WTC11 (cell line): ENCODE data around the gene PTK6. TPM values are rescaled to one million over a fixed set of nuclear protein-coding genes. Genes with fewer than 3 reads are reported as not detected.

Source experiments
- ATAC-seq: fragments of 200-7000 bp; cut with Tn5 transposase; 2 replicates; pipeline ENCODE4 v1.10.0; 2021; ENCODE audit warnings: mild to moderate bottlenecking, moderate library complexity
- CTCF ChIA-PET: fragments of 300-600 bp; sonication (Branson Sonifier 250); formaldehyde crosslinking; loops from one replicate; lab custom pipeline; 2021; ENCODE audit warnings: antibody characterized with exemption; lab: Charles Lee
- POLR2A ChIA-PET: fragments of 350-600 bp; sonication (Branson Sonifier 250); formaldehyde crosslinking; loops from one replicate; lab custom pipeline; 2021; ENCODE audit warnings: antibody characterized with exemption; lab: Charles Lee
- DNase-seq: peaks from one replicate; pipeline ENCODE4 v3.0.0; 2021; ENCODE audit warnings: low spot score
- H3K27ac Mint-ChIP-seq: 2 replicates; pipeline ENCODE4 v1.8.0; 2021; ENCODE audit warnings: mixed read lengths
- H3K27me3 Mint-ChIP-seq: 2 replicates; pipeline ENCODE4 v1.8.0; 2021; ENCODE audit warnings: low read depth, mild to moderate bottlenecking, moderate library complexity, mixed read lengths
- H3K36me3 Mint-ChIP-seq: 2 replicates; pipeline ENCODE4 v1.8.0; 2021; ENCODE audit warnings: mixed read lengths
- H3K4me1 Mint-ChIP-seq: 2 replicates; pipeline ENCODE4 v1.8.0; 2022; ENCODE audit warnings: mixed read lengths
- H3K4me3 Mint-ChIP-seq: 2 replicates; pipeline ENCODE4 v1.8.0; 2021; ENCODE audit warnings: mild to moderate bottlenecking, moderate library complexity, mixed read lengths
- H3K9me3 Mint-ChIP-seq: 2 replicates; pipeline ENCODE4 v1.8.0; 2021; ENCODE audit warnings: mixed read lengths
- CTCF ChIP-seq: fragments of 200-600 bp; IDR thresholded peaks from 2 replicates; pipeline ENCODE4 v1.8.0; 2022; ENCODE audit warnings: antibody characterized with exemption
- E2F4 ChIP-seq: sonication (generic); formaldehyde crosslinking; IDR thresholded peaks from 2 replicates; pipeline ENCODE4 v1.8.1; 2022; ENCODE audit warnings: low read depth, mild to moderate bottlenecking, moderate library complexity, missing genetic modification reagents, borderline replicate concordance
- E2F5 ChIP-seq: sonication (generic); formaldehyde crosslinking; IDR thresholded peaks from 2 replicates; pipeline ENCODE4 v1.8.1; 2022; ENCODE audit warnings: mild to moderate bottlenecking, moderate library complexity, missing genetic modification reagents
- GTF2I ChIP-seq: fragments of 250-450 bp; sonication (Bioruptor Pico); conservative IDR thresholded peaks from 2 replicates; pipeline ENCODE4 v1.4.0; 2021; ENCODE audit warnings: mild to moderate bottlenecking
- KAT7 ChIP-seq: sonication (generic); formaldehyde crosslinking; IDR thresholded peaks from 2 replicates; pipeline ENCODE4 v1.8.1; 2023; ENCODE audit warnings: missing genetic modification reagents, mild to moderate bottlenecking, borderline replicate concordance
- NFATC4 ChIP-seq: fragments of 250-450 bp; sonication (Bioruptor Pico); IDR thresholded peaks from 2 replicates; pipeline ENCODE4 v1.9.0; 2021; ENCODE audit warnings: mild to moderate bottlenecking
- NR1H2 ChIP-seq: sonication (generic); formaldehyde crosslinking; IDR thresholded peaks from 2 replicates; pipeline ENCODE4 v1.9.0; 2021; ENCODE audit warnings: mild to moderate bottlenecking, moderate library complexity, missing genetic modification reagents
- NR3C1 ChIP-seq: sonication (generic); formaldehyde crosslinking; conservative IDR thresholded peaks from 2 replicates; pipeline ENCODE4 v1.8.1; 2023; ENCODE audit warnings: low read depth, mild to moderate bottlenecking, missing genetic modification reagents
- PREB ChIP-seq: sonication (generic); formaldehyde crosslinking; IDR thresholded peaks from 2 replicates; pipeline ENCODE4 v1.8.1; 2022; ENCODE audit warnings: mild to moderate bottlenecking, missing genetic modification reagents, moderate library complexity, borderline replicate concordance
- PRRX2 ChIP-seq: fragments of 250-450 bp; sonication (Bioruptor Pico); IDR thresholded peaks from 2 replicates; pipeline ENCODE4 v1.8.0; 2021; ENCODE audit warnings: mild to moderate bottlenecking
- TCF7 ChIP-seq: sonication (generic); formaldehyde crosslinking; IDR thresholded peaks from 2 replicates; pipeline ENCODE4 v1.8.0; 2022; ENCODE audit warnings: mild to moderate bottlenecking, low read depth, missing genetic modification reagents, moderate library complexity
- TEAD4 ChIP-seq: sonication (generic); formaldehyde crosslinking; IDR thresholded peaks from 2 replicates; pipeline ENCODE4 v1.8.0; 2022; ENCODE audit warnings: mild to moderate bottlenecking, missing genetic modification reagents
- USF1 ChIP-seq: sonication (generic); formaldehyde crosslinking; IDR thresholded peaks from 2 replicates; pipeline ENCODE4 v1.8.0; 2022; ENCODE audit warnings: mild to moderate bottlenecking, missing genetic modification reagents
- USF2 ChIP-seq: sonication (generic); formaldehyde crosslinking; IDR thresholded peaks from 2 replicates; pipeline ENCODE4 v1.8.1; 2023; ENCODE audit warnings: mild to moderate bottlenecking, missing genetic modification reagents, moderate library complexity
- ZMAT4 ChIP-seq: fragments of 250-450 bp; sonication (Bioruptor Pico); IDR thresholded peaks from 2 replicates; pipeline ENCODE4 v1.9.0; 2021; ENCODE audit warnings: mild to moderate bottlenecking
- ZNF232 ChIP-seq: sonication (generic); formaldehyde crosslinking; IDR thresholded peaks from 2 replicates; pipeline ENCODE4 v1.8.0; 2022; ENCODE audit warnings: mild to moderate bottlenecking, missing genetic modification reagents
- ZNF317 ChIP-seq: sonication (generic); formaldehyde crosslinking; IDR thresholded peaks from 2 replicates; pipeline ENCODE4 v1.8.1; 2023; ENCODE audit warnings: low read depth, mild to moderate bottlenecking, moderate library complexity, missing genetic modification reagents, borderline replicate concordance
- ZNF423 ChIP-seq: fragments of 250-450 bp; sonication (Bioruptor Pico); IDR thresholded peaks from 2 replicates; pipeline ENCODE4 v2.1.2; 2022; ENCODE audit warnings: mild to moderate bottlenecking, moderate library complexity
- ZNF425 ChIP-seq: fragments of 250-450 bp; sonication (Bioruptor Pico); conservative IDR thresholded peaks from 2 replicates; pipeline ENCODE4 v1.9.0; 2021; ENCODE audit warnings: mild to moderate bottlenecking
- total RNA-seq: library from RNA; stranded (reverse); gene quantifications from 3 replicates; pipeline ENCODE4 v1.2.3, GENCODE V29; 2021

Gene PTK6
- total RNA-seq, 1 experiment from 2014 or later, result 0.22 TPM

- peaks cover 4% of the 10 kb centered on the region for H3K9me3 Mint-ChIP-seq
- no peak overlapping the region for H3K27ac Mint-ChIP-seq
- TF ChIP-seq ZNF425, result no peak
- TF ChIP-seq ZNF423 (CRISPR knock-in tag), result peak; percentile 22; the same call in 1 of the 2 replicates
- CTCF ChIA-PET, result interaction anchor here (0.6 to 4.8 kb wide), 26 partner anchors 9 to 371 kb away, joined by 3 to 32 read pairs (median 4); partner anchors contain the start of gene PPDPF
- peak; percentile 38 for ATAC-seq
- DNase-seq, result peak; percentile 63
- POLR2A ChIA-PET, result no interaction called here
- no peaks in the 10 kb centered on the region for H3K36me3 Mint-ChIP-seq
- peaks cover 15% of the 10 kb centered on the region for H3K4me1 Mint-ChIP-seq
- H3K27me3 Mint-ChIP-seq, result peaks cover 7% of the 10 kb centered on the region
- H3K4me3 Mint-ChIP-seq, result no peak overlapping the region
These were observed 53.3 kb downstream of the PTK6 start for GRCh38 chr20:63483834-63484233.

GRCh38 chr20:63482021-63482587 lies 55.1 kb downstream of the PTK6 start:
- ATAC-seq, result no peak
- Mint-ChIP-seq H3K27ac (no peak overlapping the region), H3K9me3 (peaks cover 4% of the 10 kb centered on the region), H3K27me3 (no peaks in the 10 kb centered on the region), H3K4me3 (no peak overlapping the region)
- no peak for DNase-seq
- CTCF ChIA-PET, result interaction anchor here (0.7 to 4.8 kb wide), 4 partner anchors 14 to 100 kb away, joined by 3 to 32 read pairs (median 5); no protein-coding TSS in a partner anchor
- POLR2A ChIA-PET, result interaction anchor here (1.5 kb wide), 1 partner anchor 18 kb away, joined by 3 read pairs; no protein-coding TSS in a partner anchor
- TF ChIP-seq USF2 (CRISPR knock-in tag) (no peak), E2F5 (no peak), ZNF232 (CRISPR knock-in tag) (no peak), PREB (CRISPR knock-in tag) (no peak), ZNF317 (no peak), CTCF (no peak), NR3C1 (no peak), TCF7 (CRISPR knock-in tag) (no peak), PRRX2 (no peak)
- TF ChIP-seq, all 79 proteins: peak for 0
- no peaks in the 10 kb centered on the region for H3K36me3 Mint-ChIP-seq
- peaks cover 30% of the 10 kb centered on the region for H3K4me1 Mint-ChIP-seq

- H3K4me3 Mint-ChIP-seq, result no peak overlapping the region
- ATAC-seq (no peak), DNase-seq (no peak)
- CTCF ChIA-PET, result interaction anchor here (0.7 to 4.8 kb wide), 4 partner anchors 15 to 100 kb away, joined by 3 to 32 read pairs (median 5); no protein-coding TSS in a partner anchor
- H3K27ac Mint-ChIP-seq, result 0 out of 2 replicates have a peak overlapping the region, but pooled peaks have one; percentile 15
- H3K36me3 Mint-ChIP-seq, result no peaks in the 10 kb centered on the region
- POLR2A ChIA-PET, result interaction anchor here (1.5 kb wide), 1 partner anchor 17 kb away, joined by 3 read pairs; no protein-coding TSS in a partner anchor
- H3K4me1 Mint-ChIP-seq, result peaks cover 33% of the 10 kb centered on the region
- H3K27me3 Mint-ChIP-seq, result no peaks in the 10 kb centered on the region
- H3K9me3 Mint-ChIP-seq, result peaks cover 4% of the 10 kb centered on the region
- TF ChIP-seq NFATC4 (CRISPR knock-in tag) (no peak), USF1 (CRISPR knock-in tag) (peak; percentile 47; the same call in 1 of the 2 replicates), ZNF425 (no peak), NR1H2 (CRISPR knock-in tag) (no peak), KAT7 (CRISPR knock-in tag) (no peak), E2F4 (CRISPR knock-in tag) (no peak), GTF2I (no peak), ZMAT4 (CRISPR knock-in tag) (no peak), TEAD4 (CRISPR knock-in tag) (no peak)
These were observed 55.7 kb downstream of the PTK6 start for GRCh38 chr20:63481503-63481902.
